Lung (tissue), 12 donors: ENCODE measurements around the gene CRY1. TPM values are rescaled to one million over a fixed set of nuclear protein-coding genes. Genes with fewer than 3 reads are reported as not detected.

Experiments
- ATAC-seq: fragments of 200-7000 bp; cut with Tn5 transposase; one replicate; pipeline ENCODE4 v1.9.1; 2020; ENCODE audit warnings: moderate number of reproducible peaks; ENCODE audit not compliant: insufficient read depth, low FRiP score
- DNase-seq, 3 donors: peaks; one replicate each; pipeline ENCODE4 v3.0.0-alpha.2; 2013 to 2017
- H3K27ac ChIP-seq, 2 donors: one replicate each; pipeline ENCODE4 v1.5.1; 2013; ENCODE audit warnings: mild to moderate bottlenecking in 2 of 2, moderate library complexity in 2 of 2, control low read depth in 1 of 2, inconsistent platforms in 1 of 2, low read depth in 1 of 2, low read length in 1 of 2
- H3K27me3 ChIP-seq, 3 donors: one replicate each; pipeline ENCODE4 v1.5.1; 2013; ENCODE audit warnings: low read length in 2 of 3; ENCODE audit not compliant: control insufficient read depth in 3 of 3, insufficient read depth in 3 of 3
- H3K36me3 ChIP-seq, 4 donors: one replicate each; pipeline ENCODE4 v1.5.1; 2013; ENCODE audit warnings: low read length in 4 of 4, mild to moderate bottlenecking in 1 of 4, moderate library complexity in 1 of 4; ENCODE audit not compliant: control insufficient read depth in 4 of 4, insufficient read depth in 4 of 4
- H3K4me1 ChIP-seq, 5 donors: one replicate each; pipeline ENCODE4 v1.5.1; 2013; ENCODE audit warnings: low read length in 5 of 5, mild to moderate bottlenecking in 2 of 5, moderate library complexity in 1 of 5; ENCODE audit not compliant: control insufficient read depth in 5 of 5, insufficient read depth in 5 of 5
- H3K4me3 ChIP-seq: one replicate; pipeline ENCODE4 v1.5.1; 2013; ENCODE audit warnings: mild to moderate bottlenecking, control low read depth, moderate library complexity
- H3K9ac ChIP-seq, 2 donors: one replicate each; pipeline ENCODE4 v1.5.1; 2013; ENCODE audit warnings: low read length in 2 of 2, control low read depth in 1 of 2; ENCODE audit not compliant: insufficient read depth in 1 of 2
- H3K9me3 ChIP-seq, 4 donors: one replicate each; pipeline ENCODE4 v1.5.1; 2013; ENCODE audit warnings: low read length in 3 of 4, mild to moderate bottlenecking in 1 of 4, moderate library complexity in 1 of 4; ENCODE audit not compliant: control insufficient read depth in 4 of 4, insufficient read depth in 3 of 4
- CTCF ChIP-seq: IDR thresholded peaks from 2 replicates; pipeline ENCODE4 v1.5.1; 2012; ENCODE audit warnings: mild to moderate bottlenecking; ENCODE audit errors: control extremely low read depth, extremely low read depth
- WGBS, 2 donors: extraction: QIAGEN DNeasy Blood & Tissue Kit; methylation state at CpG; one replicate each; pipeline ENCODE4 v1.1.7; 2013; 5-methylcytosine and 5-hydroxymethylcytosine counted together
- polyA plus RNA-seq, 2 donors: library from polyadenylated mRNA; stranded (reverse); fragments of 200-250 nt; gene quantifications; one replicate each; pipeline ENCODE4 v1.2.1, GENCODE V29; 2013
- total RNA-seq, 2 donors: library from RNA; depleted of rRNA in 1 of 2; stranded (reverse); fragments of >200 nt in 1 of 2; gene quantifications; one replicate each; pipeline ENCODE4 v1.2.1, GENCODE V29; 2014 to 2021
- donor health status: control.
- donor health status: control.
- donor health status: Bipolar disorder and iron deficiency.
- donor health status: healthy.
- donor health status: DM: yes; HTN: yes; CAD: no.

Gene CRY1
- total and polyA plus RNA-seq, 4 donors = 5.6 to 37.2 (median 17.9) TPM

GRCh38 chr12:107103097-107103496 lies 9.7 kb upstream of the CRY1 start:
- no peak overlapping the region for H3K9ac ChIP-seq
- H3K27ac ChIP-seq = no peak overlapping the region
- no peak overlapping the region for H3K4me3 ChIP-seq
- no peaks in the 10 kb centered on the region for H3K4me1 ChIP-seq
- ATAC-seq (no peak), DNase-seq (no peak)
- no peaks in the 10 kb centered on the region for H3K27me3 ChIP-seq
- WGBS, 2 donors = 91 to 95% methylated on average over 3 of the region's 3 CpGs
- no peaks in the 10 kb centered on the region for H3K9me3 ChIP-seq
- no peaks in the 10 kb centered on the region for H3K36me3 ChIP-seq
- no peak for TF ChIP-seq CTCF

- Histone ChIP-seq H3K4me1 (no peaks in the 10 kb centered on the region), H3K36me3 (no peaks in the 10 kb centered on the region), H3K4me3 (no peak overlapping the region), H3K27ac (no peak overlapping the region), H3K27me3 (no peaks in the 10 kb centered on the region), H3K9ac (no peak overlapping the region), H3K9me3 (no peaks in the 10 kb centered on the region)
- DNase-seq = no peak
- TF ChIP-seq CTCF = no peak
- ATAC-seq = no peak
Observed at GRCh38 chr12:107102294-107102693, 8.9 kb upstream of the CRY1 start.

- no peak for ATAC-seq
- 77% methylated on average over 1 of the region's 1 CpG for WGBS, 2 donors
- H3K36me3 ChIP-seq = no peaks in the 10 kb centered on the region
Observed at GRCh38 chr12:107101651-107102050, 8.3 kb upstream of the CRY1 start.

More at GRCh38 chr12:107101651-107102050, 8.3 kb upstream of the CRY1 start:
- Histone ChIP-seq H3K27me3 (no peaks in the 10 kb centered on the region), H3K27ac (no peak overlapping the region), H3K4me3 (no peak overlapping the region), H3K4me1 (no peaks in the 10 kb centered on the region), H3K9me3 (peaks cover 0 to 2% (median 0%) of the 10 kb centered on the region in 4 donors), H3K9ac (no peak overlapping the region)
- DNase-seq = no peak
- no peak for TF ChIP-seq CTCF
